GM12878 (cell line): ENCODE measurements around the gene SEMA4D. TPM values are rescaled to one million over a fixed set of nuclear protein-coding genes. Genes with fewer than 3 reads are reported as not detected.

Experiments used
- ATAC-seq: fragments of 200-7000 bp; cut with Tn5 transposase; 3 replicates; pipeline ENCODE4 v1.9.1; 2020; ENCODE audit warnings: mild to moderate bottlenecking, moderate library complexity
- BruUV-seq: library from RNA; stranded (reverse); fragments of 400-500 nt; replicated peaks from 2 replicates; lab custom pipeline; 2021; lab: Mats Ljungman, UMichigan
- CTCF ChIA-PET: fragments of 300-600 bp; sonication (Branson Sonifier 250); formaldehyde crosslinking; extraction: SDS; loops from one replicate; lab custom pipeline; 2021; ENCODE audit warnings: inconsistent platforms; lab: Yijun Ruan, JAX
- POLR2A ChIA-PET: fragments of 350-600 bp; formaldehyde crosslinking; extraction: SDS; loops from one replicate; lab custom pipeline; 2021; ENCODE audit warnings: inconsistent platforms; lab: Charles Lee
- RAD21 ChIA-PET: fragments of 300-600 bp; sonication (Branson Sonifier 250); formaldehyde crosslinking; loops from one replicate; lab custom pipeline; 2023; ENCODE audit warnings: antibody characterized with exemption; ENCODE audit not compliant: unreplicated experiment; lab: Charles Lee
- SMC1A ChIA-PET: fragments of 300-600 bp; sonication (Branson Sonifier 250); formaldehyde crosslinking; loops from one replicate; lab custom pipeline; 2023; ENCODE audit not compliant: unreplicated experiment, uncharacterized antibody; lab: Charles Lee
- DNase-seq: peaks from one replicate; pipeline ENCODE4 v3.0.0-alpha.2; 2011; ENCODE audit warnings: low read depth, low spot score
- FAIRE-seq: peaks from 3 replicates; lab custom pipeline; 2011; peaks lifted over from hg19 to GRCh38; lab: Jason Lieb, UNC
- H2AFZ ChIP-seq: 2 replicates; pipeline ENCODE4 v1.6.0; 2011; ENCODE audit warnings: low read depth, low read length, control low read depth; ENCODE audit not compliant: control insufficient read depth
- H3K27ac ChIP-seq: 2 replicates; pipeline ENCODE4 v1.5.1; 2011; ENCODE audit warnings: control low read depth; ENCODE audit not compliant: control insufficient read depth, insufficient read depth
- H3K27me3 ChIP-seq, 2 experiments: replicated peaks in 1 of 2; 2 replicates each; pipeline versions ENCODE4 v1.6.0 to v1.6.1; 2011; ENCODE audit warnings: low read length in 1 of 2; ENCODE audit not compliant: control insufficient read depth in 2 of 2, insufficient read depth in 2 of 2
- H3K36me3 ChIP-seq, 2 experiments: 2 replicates each; pipeline ENCODE4 v1.5.1; 2011; ENCODE audit warnings: low read length in 1 of 2; ENCODE audit not compliant: control insufficient read depth in 2 of 2, insufficient read depth in 2 of 2
- H3K4me1 ChIP-seq: 2 replicates; pipeline ENCODE4 v1.6.1; 2011; ENCODE audit warnings: mild to moderate bottlenecking, low read length, moderate library complexity, mixed read lengths; ENCODE audit not compliant: control insufficient read depth, insufficient read depth
- H3K4me2 ChIP-seq: 2 replicates; pipeline ENCODE4 v1.6.0; 2011; ENCODE audit warnings: control low read depth; ENCODE audit not compliant: control insufficient read depth, insufficient read depth
- H3K4me3 ChIP-seq: fragments of 200-600 bp; sonication (generic); 2 replicates; pipeline ENCODE4 v1.5.1; 2016
- H3K79me2 ChIP-seq: 2 replicates; pipeline ENCODE4 v1.6.0; 2011; ENCODE audit warnings: low read length; ENCODE audit not compliant: control insufficient read depth, insufficient read depth
- H3K9ac ChIP-seq: 2 replicates; pipeline ENCODE4 v1.8.0; 2011; ENCODE audit warnings: low read length, control low read depth, mixed read lengths; ENCODE audit not compliant: control insufficient read depth, insufficient read depth
- H3K9me3 ChIP-seq: replicated peaks from 3 replicates; pipeline ENCODE4 v1.5.1; 2011; ENCODE audit warnings: mild to moderate bottlenecking, low read length; ENCODE audit not compliant: control insufficient read depth, insufficient read depth
- H4K20me1 ChIP-seq: 2 replicates; pipeline ENCODE4 v1.6.0; 2011; ENCODE audit not compliant: control insufficient read depth, insufficient read depth
- EP300 ChIP-seq, 2 experiments: fragments of 150-350 bp in 1 of 2; IDR thresholded peaks; 2 replicates each; pipeline ENCODE4 v1.6.1; 2011 to 2012; ENCODE audit warnings: low read depth in 2 of 2, low read length in 2 of 2, borderline replicate concordance in 1 of 2, improper control_type of control experiment in 1 of 2, inconsistent platforms in 1 of 2; ENCODE audit not compliant: control insufficient read depth in 1 of 2
- KLF5 ChIP-seq: fragments of 450-650 bp; IDR thresholded peaks from 2 replicates; pipeline ENCODE4 v1.6.1; 2014; ENCODE audit warnings: mild to moderate bottlenecking; ENCODE audit not compliant: partially characterized antibody
- MEF2B ChIP-seq: fragments of 450-650 bp; IDR thresholded peaks from 2 replicates; pipeline ENCODE4 v1.6.1; 2018; ENCODE audit warnings: mild to moderate bottlenecking, moderate library complexity; ENCODE audit not compliant: partially characterized antibody, poor library complexity, severe bottlenecking
- MYC ChIP-seq: IDR thresholded peaks from 2 replicates; pipeline ENCODE4 v1.6.1; 2011; ENCODE audit warnings: mild to moderate bottlenecking, low read length, moderate library complexity, inconsistent platforms; ENCODE audit not compliant: insufficient read depth, insufficient replicate concordance, insufficient read length, severe bottlenecking
- NR2C2 ChIP-seq: IDR thresholded peaks from 2 replicates; pipeline ENCODE4 v1.6.1; 2011; ENCODE audit warnings: borderline replicate concordance, low read depth; ENCODE audit not compliant: control insufficient read depth, insufficient read length
- PML ChIP-seq: IDR thresholded peaks from 2 replicates; pipeline ENCODE4 v1.6.1; 2012; ENCODE audit warnings: low read length, inconsistent platforms
- RFX5 ChIP-seq: IDR thresholded peaks from 2 replicates; pipeline ENCODE4 v1.6.1; 2011; ENCODE audit warnings: low read depth, low read length, improper control_type of control experiment
- SPI1 ChIP-seq: IDR thresholded peaks from 2 replicates; pipeline ENCODE4 v1.6.1; 2011; ENCODE audit warnings: low read depth, mild to moderate bottlenecking, low read length, moderate library complexity, borderline replicate concordance; ENCODE audit not compliant: insufficient read depth
- WGBS: methylation state at CpG from one replicate; pipeline ENCODE4 v1.1.6; 2016; ENCODE audit warnings: low lambda C conversion rate; ENCODE audit not compliant: insufficient replicate concordance, insufficient coverage; ENCODE audit errors: missing lambda C conversion rate; 5-methylcytosine and 5-hydroxymethylcytosine counted together
- in situ Hi-C: fragments of 300-500 bp; cut with MboI; formaldehyde crosslinking; loops from 9 replicates; pipeline ENCODE4 v1.14.3; 2018; ENCODE audit warnings: mixed read lengths
- intact Hi-C: fragments of 100-400 bp; cut with micrococcal nuclease; formaldehyde crosslinking; loops from one replicate; pipeline ENCODE4 v1.14.2; 2022; ENCODE audit not compliant: unreplicated experiment
- polyA plus RNA-seq, 11 experiments: library from polyadenylated mRNA; depleted of rRNA in 4 of 11; unstranded in 6 of 11; stranded (reverse) in 5 of 11; fragments of >200 nt; fragmentation: Nextera tagmentation in 4 of 11; fragmentation: Illumina TruSeq in 1 of 11; extraction: Ambion mirVana in 4 of 11; extraction: Trizol in 1 of 11; gene quantifications; 1 replicate in 1 of 11; 2 replicates in 10 of 11; pipeline versions ENCODE4 v1.2.1 to v1.2.3, GENCODE V29; 2011 to 2016; ENCODE audit warnings: inconsistent platforms in 2 of 11, missing spikeins in 2 of 11, low read depth in 1 of 11
- total RNA-seq, 4 experiments: library from RNA; depleted of rRNA in 3 of 4; stranded (reverse); fragments of >200 nt in 3 of 4; fragmentation: Illumina TruSeq in 1 of 4; extraction: Trizol in 1 of 4; gene quantifications; 2 replicates each; pipeline versions ENCODE4 v1.2.1 to v1.2.3, GENCODE V29; 2013 to 2021
- TF ChIP-seq, protein P1 (sequence below): fragments of 450-650 bp; IDR thresholded peaks from 2 replicates; pipeline ENCODE4 v1.6.1; 2014; ENCODE audit warnings: mild to moderate bottlenecking
- TF ChIP-seq, protein P2 (sequence below): IDR thresholded peaks from 2 replicates; pipeline ENCODE4 v1.6.1; 2012; ENCODE audit warnings: mild to moderate bottlenecking, low read depth, low read length

Gene SEMA4D
- total and polyA plus RNA-seq, 10 of the 15 experiments (the other 5 are each of a cell fraction or from before 2014, with no cell fraction given) = 15.1 to 136 (median 39.6) TPM

DNA sequence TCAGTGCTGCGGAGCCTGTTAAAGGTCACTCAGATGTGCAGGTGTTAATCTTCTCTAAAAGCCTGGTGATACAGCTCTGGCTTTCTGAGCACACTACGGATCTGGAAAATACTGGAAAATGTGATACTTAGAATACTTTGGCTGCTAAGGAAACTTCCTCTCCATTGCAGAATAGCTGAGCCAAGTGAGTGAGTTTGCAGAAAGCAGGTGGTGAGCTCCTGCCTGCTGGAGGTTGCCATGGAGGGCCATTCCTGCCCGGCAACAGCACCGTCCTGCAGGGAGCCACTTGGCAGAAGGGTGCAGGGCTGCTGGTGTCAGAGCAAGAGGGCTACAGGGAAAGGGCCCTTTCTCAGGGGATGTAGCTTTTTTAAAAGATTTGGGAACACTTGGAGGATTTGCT is 138.9 kb downstream of the SEMA4D start:
- H3K79me2 ChIP-seq = no peaks in the 10 kb centered on the region
- peak; percentile 69; the same call in 1 of the 2 replicates for TF ChIP-seq RFX5
- TF ChIP-seq, protein P1, sequence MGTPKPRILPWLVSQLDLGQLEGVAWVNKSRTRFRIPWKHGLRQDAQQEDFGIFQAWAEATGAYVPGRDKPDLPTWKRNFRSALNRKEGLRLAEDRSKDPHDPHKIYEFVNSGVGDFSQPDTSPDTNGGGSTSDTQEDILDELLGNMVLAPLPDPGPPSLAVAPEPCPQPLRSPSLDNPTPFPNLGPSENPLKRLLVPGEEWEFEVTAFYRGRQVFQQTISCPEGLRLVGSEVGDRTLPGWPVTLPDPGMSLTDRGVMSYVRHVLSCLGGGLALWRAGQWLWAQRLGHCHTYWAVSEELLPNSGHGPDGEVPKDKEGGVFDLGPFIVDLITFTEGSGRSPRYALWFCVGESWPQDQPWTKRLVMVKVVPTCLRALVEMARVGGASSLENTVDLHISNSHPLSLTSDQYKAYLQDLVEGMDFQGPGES = no peak
- WGBS = 100% methylated on average over 4 of the region's 4 CpGs
- H3K4me3 ChIP-seq = no peak overlapping the region
- ChIA-PET RAD21 (no interaction called here), POLR2A (no interaction called here), CTCF (interaction anchor here (0.7 to 3.1 kb wide), 2 partner anchors 32 to 189 kb away, joined by 3 to 12 read pairs; no protein-coding TSS in a partner anchor), SMC1A (interaction anchor here (1.1 to 1.2 kb wide), 2 partner anchors 10 to 16 kb away, joined by 3 to 4 read pairs; no protein-coding TSS in a partner anchor)
- H3K4me1 ChIP-seq = no peaks in the 10 kb centered on the region
- no peak overlapping the region for H3K27ac ChIP-seq
- no peaks in the 10 kb centered on the region for H3K9me3 ChIP-seq
- DNase-seq (no peak), ATAC-seq (peak; percentile 30; the same call in 1 of the 3 replicates), FAIRE-seq (no peak)
- H3K9ac ChIP-seq = no peak overlapping the region
- H2AFZ ChIP-seq = no peak overlapping the region
- H4K20me1 ChIP-seq = no peaks in the 10 kb centered on the region; the same call in 1 of the 2 replicates
- no peak overlapping the region for H3K4me2 ChIP-seq
- H3K36me3 ChIP-seq = peaks cover 29 to 38% of the 10 kb centered on the region in 2 experiments
- intact Hi-C loops = no loop called here
- in situ Hi-C loops = no loop called here
- H3K27me3 ChIP-seq = no peaks in the 10 kb centered on the region
- BruUV-seq = no TSS peak

DNA sequence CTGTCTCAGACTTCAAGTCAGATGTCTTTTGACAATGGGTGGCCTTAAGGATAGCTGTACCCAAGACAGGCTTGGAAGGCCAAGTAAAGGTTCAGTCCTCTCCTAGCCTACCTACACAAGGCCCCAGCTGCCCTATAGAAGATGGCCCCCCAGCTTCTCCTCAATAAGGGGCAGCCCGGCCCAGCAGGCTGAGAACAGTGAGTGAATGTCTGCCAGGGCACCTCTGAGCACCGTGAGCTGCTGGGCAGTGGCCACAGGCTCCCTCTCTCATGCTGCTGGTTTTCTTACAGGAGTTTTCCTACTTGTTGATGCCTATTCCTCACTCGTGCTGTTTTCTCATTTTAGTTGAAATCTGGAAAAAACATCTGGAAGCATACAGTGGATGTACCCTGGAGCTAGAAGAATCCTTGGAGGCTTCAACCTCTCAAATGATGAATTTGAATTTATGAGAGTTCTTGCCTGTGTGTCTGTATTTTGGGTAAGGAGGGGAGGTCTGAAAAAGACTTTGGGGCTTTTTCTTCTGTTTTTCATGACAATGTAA is 139.5 kb downstream of the SEMA4D start:
- H3K27ac ChIP-seq = no peak overlapping the region
- H3K4me1 ChIP-seq = no peaks in the 10 kb centered on the region
- RAD21 ChIA-PET = no interaction called here
- intact Hi-C loops (no loop called here), in situ Hi-C loops (no loop called here)
- H4K20me1 ChIP-seq = no peaks in the 10 kb centered on the region; the same call in 1 of the 2 replicates
- SMC1A ChIA-PET = interaction anchor here (1.2 to 2.0 kb wide), 4 partner anchors 10 to 33 kb away, joined by 3 to 8 read pairs (median 6); no protein-coding TSS in a partner anchor
- DNase-seq (no peak), FAIRE-seq (no peak), ATAC-seq (no peak)
- H3K4me2 ChIP-seq = no peak overlapping the region
- no TSS peak for BruUV-seq
- H3K27me3 ChIP-seq = no peaks in the 10 kb centered on the region
- WGBS = 95% methylated on average over 3 of the region's 3 CpGs
- no peak overlapping the region for H2AFZ ChIP-seq
- CTCF ChIA-PET = interaction anchor here (0.7 to 3.1 kb wide), 2 partner anchors 32 to 190 kb away, joined by 3 to 12 read pairs; no protein-coding TSS in a partner anchor
- no peaks in the 10 kb centered on the region for H3K9me3 ChIP-seq
- POLR2A ChIA-PET = no interaction called here
- no peak overlapping the region for H3K4me3 ChIP-seq
- peaks cover 30 to 42% of the 10 kb centered on the region in 2 experiments for H3K36me3 ChIP-seq
- H3K9ac ChIP-seq = no peak overlapping the region
- H3K79me2 ChIP-seq = no peaks in the 10 kb centered on the region
- no peak for TF ChIP-seq EP300 (IDR thresholded peaks at IDR 0.05; ENCODE audit: borderline replicate concordance in 1 of 2, control insufficient read depth in 1 of 2, low read depth in 2 of 2, low read length in 2 of 2)
- TF ChIP-seq PML = no peak
- TF ChIP-seq SPI1 = no peak
- TF ChIP-seq, protein P2, sequence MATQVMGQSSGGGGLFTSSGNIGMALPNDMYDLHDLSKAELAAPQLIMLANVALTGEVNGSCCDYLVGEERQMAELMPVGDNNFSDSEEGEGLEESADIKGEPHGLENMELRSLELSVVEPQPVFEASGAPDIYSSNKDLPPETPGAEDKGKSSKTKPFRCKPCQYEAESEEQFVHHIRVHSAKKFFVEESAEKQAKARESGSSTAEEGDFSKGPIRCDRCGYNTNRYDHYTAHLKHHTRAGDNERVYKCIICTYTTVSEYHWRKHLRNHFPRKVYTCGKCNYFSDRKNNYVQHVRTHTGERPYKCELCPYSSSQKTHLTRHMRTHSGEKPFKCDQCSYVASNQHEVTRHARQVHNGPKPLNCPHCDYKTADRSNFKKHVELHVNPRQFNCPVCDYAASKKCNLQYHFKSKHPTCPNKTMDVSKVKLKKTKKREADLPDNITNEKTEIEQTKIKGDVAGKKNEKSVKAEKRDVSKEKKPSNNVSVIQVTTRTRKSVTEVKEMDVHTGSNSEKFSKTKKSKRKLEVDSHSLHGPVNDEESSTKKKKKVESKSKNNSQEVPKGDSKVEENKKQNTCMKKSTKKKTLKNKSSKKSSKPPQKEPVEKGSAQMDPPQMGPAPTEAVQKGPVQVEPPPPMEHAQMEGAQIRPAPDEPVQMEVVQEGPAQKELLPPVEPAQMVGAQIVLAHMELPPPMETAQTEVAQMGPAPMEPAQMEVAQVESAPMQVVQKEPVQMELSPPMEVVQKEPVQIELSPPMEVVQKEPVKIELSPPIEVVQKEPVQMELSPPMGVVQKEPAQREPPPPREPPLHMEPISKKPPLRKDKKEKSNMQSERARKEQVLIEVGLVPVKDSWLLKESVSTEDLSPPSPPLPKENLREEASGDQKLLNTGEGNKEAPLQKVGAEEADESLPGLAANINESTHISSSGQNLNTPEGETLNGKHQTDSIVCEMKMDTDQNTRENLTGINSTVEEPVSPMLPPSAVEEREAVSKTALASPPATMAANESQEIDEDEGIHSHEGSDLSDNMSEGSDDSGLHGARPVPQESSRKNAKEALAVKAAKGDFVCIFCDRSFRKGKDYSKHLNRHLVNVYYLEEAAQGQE = no peak
- TF ChIP-seq KLF5 = no peak
- TF ChIP-seq MEF2B = no peak
- TF ChIP-seq MYC = no peak
- no peak for TF ChIP-seq NR2C2
